Caco-2 (cell line): ENCODE data around the gene C4orf51. TPM values are rescaled to one million over a fixed set of nuclear protein-coding genes. Genes with fewer than 3 reads are reported as not detected.

Source experiments
- BruUV-seq: library from RNA; stranded (reverse); fragments of 400-500 nt; replicated peaks from 2 replicates; lab custom pipeline; 2021; lab: Mats Ljungman, UMichigan
- CTCF ChIA-PET: fragments of 300-600 bp; sonication (Branson Sonifier 250); formaldehyde crosslinking; loops from one replicate; lab custom pipeline; 2022; ENCODE audit warnings: antibody characterized with exemption; lab: Charles Lee
- POLR2A ChIA-PET: fragments of 300-600 bp; sonication (Branson Sonifier 250); formaldehyde crosslinking; loops from one replicate; lab custom pipeline; 2022; ENCODE audit warnings: antibody characterized with exemption; lab: Charles Lee
- DNase-seq, 2 experiments: peaks; one replicate each; pipeline versions ENCODE4 v3.0.0 to v3.0.0-alpha.2; 2020 to 2022
- H3K27me3 ChIP-seq: replicated peaks from 2 replicates; pipeline ENCODE4 v1.6.0; 2011; ENCODE audit warnings: low read length; ENCODE audit not compliant: control insufficient read depth, insufficient read depth
- H3K36me3 ChIP-seq: 2 replicates; pipeline ENCODE4 v1.5.1; 2011; ENCODE audit warnings: low read length; ENCODE audit not compliant: control insufficient read depth, insufficient read depth
- H3K4me1 ChIP-seq: fragments of 250-450 bp; sonication (Bioruptor Pico); 2 replicates; pipeline ENCODE4 v1.5.1; 2020; ENCODE audit warnings: mild to moderate bottlenecking
- H3K4me3 ChIP-seq: 2 replicates; pipeline ENCODE4 v1.5.1; 2011; ENCODE audit warnings: low read depth, mild to moderate bottlenecking, control low read depth, low read length
- H3K9me3 ChIP-seq: fragments of 250-450 bp; sonication (Bioruptor Pico); 2 replicates; pipeline ENCODE4 v1.5.1; 2020; ENCODE audit warnings: mild to moderate bottlenecking, moderate library complexity
- H3K27ac Mint-ChIP-seq: one replicate; pipeline ENCODE4 v1.8.0; 2022; ENCODE audit warnings: mixed read lengths; ENCODE audit not compliant: unreplicated experiment
- H3K27me3 Mint-ChIP-seq: one replicate; pipeline ENCODE4 v1.8.0; 2022; ENCODE audit warnings: mixed read lengths; ENCODE audit not compliant: insufficient read depth, unreplicated experiment
- H3K36me3 Mint-ChIP-seq: one replicate; pipeline ENCODE4 v1.8.0; 2022; ENCODE audit warnings: mild to moderate bottlenecking, mixed read lengths; ENCODE audit not compliant: insufficient read depth, unreplicated experiment
- H3K4me1 Mint-ChIP-seq: one replicate; pipeline ENCODE4 v1.8.0; 2022; ENCODE audit warnings: low read depth, mixed read lengths; ENCODE audit not compliant: unreplicated experiment
- H3K4me3 Mint-ChIP-seq: one replicate; pipeline ENCODE4 v1.8.0; 2022; ENCODE audit warnings: mild to moderate bottlenecking, moderate library complexity, mixed read lengths; ENCODE audit not compliant: unreplicated experiment
- H3K9me3 Mint-ChIP-seq: one replicate; pipeline ENCODE4 v1.8.0; 2022; ENCODE audit warnings: mixed read lengths; ENCODE audit not compliant: unreplicated experiment
- CTCF ChIP-seq, 2 experiments: fragments of 200-600 bp in 1 of 2; IDR thresholded peaks; 1 replicate in 1 of 2; 2 replicates in 1 of 2; pipeline versions ENCODE4 v1.5.1 to v1.8.0; 2011 to 2022; ENCODE audit warnings: antibody characterized with exemption in 1 of 2, control low read depth in 1 of 2, inconsistent platforms in 1 of 2, low read depth in 1 of 2, low read length in 1 of 2, mild to moderate bottlenecking in 1 of 2, moderate library complexity in 1 of 2; ENCODE audit not compliant: insufficient read depth in 1 of 2, severe bottlenecking in 1 of 2, unreplicated experiment in 1 of 2
- intact Hi-C: fragments of 100-400 bp; cut with micrococcal nuclease; formaldehyde crosslinking; loops from one replicate; pipeline ENCODE4 v1.10.0; 2022; ENCODE audit not compliant: unreplicated experiment
- total RNA-seq: library from RNA; stranded (reverse); gene quantifications from 2 replicates; pipeline ENCODE4 v1.2.3, GENCODE V29; 2022

Gene C4orf51
- total RNA-seq, 1 experiment from 2014 or later = not detected

- Histone ChIP-seq H3K36me3 (no peaks in the 10 kb centered on the region), H3K27me3 (no peaks in the 10 kb centered on the region), H3K9me3 (no peaks in the 10 kb centered on the region), H3K4me3 (no peak overlapping the region), H3K4me1 (no peaks in the 10 kb centered on the region)
- no peak overlapping the region for H3K27ac Mint-ChIP-seq
- intact Hi-C loops = no loop called here
- H3K4me3 Mint-ChIP-seq = no peak overlapping the region
- CTCF ChIA-PET = no interaction called here
- H3K9me3 Mint-ChIP-seq = no peaks in the 10 kb centered on the region
- TF ChIP-seq CTCF (IDR thresholded peaks at IDR 0.05; ENCODE audit: insufficient read depth in 1 of 2, low read depth in 1 of 2, low read length in 1 of 2, severe bottlenecking in 1 of 2, unreplicated experiment in 1 of 2) = no peak
- H3K27me3 Mint-ChIP-seq = no peaks in the 10 kb centered on the region
- no TSS peak for BruUV-seq
- H3K4me1 Mint-ChIP-seq = no peaks in the 10 kb centered on the region
- no peak for DNase-seq
- POLR2A ChIA-PET = no interaction called here
- no peaks in the 10 kb centered on the region for H3K36me3 Mint-ChIP-seq
Measured at GRCh38 chr4:145656156-145656555, 23.8 kb upstream of the C4orf51 start.

GRCh38 chr4:145660064-145660463 lies 19.9 kb upstream of the C4orf51 start:
- Mint-ChIP-seq H3K4me3 (no peak overlapping the region), H3K27ac (no peak overlapping the region), H3K27me3 (no peaks in the 10 kb centered on the region), H3K36me3 (no peaks in the 10 kb centered on the region), H3K4me1 (no peaks in the 10 kb centered on the region), H3K9me3 (no peaks in the 10 kb centered on the region)
- POLR2A ChIA-PET = no interaction called here
- BruUV-seq = no TSS peak
- Histone ChIP-seq H3K4me3 (no peak overlapping the region), H3K27me3 (no peaks in the 10 kb centered on the region), H3K36me3 (no peaks in the 10 kb centered on the region), H3K9me3 (no peaks in the 10 kb centered on the region), H3K4me1 (no peaks in the 10 kb centered on the region)
- intact Hi-C loops = no loop called here
- TF ChIP-seq CTCF (IDR thresholded peaks at IDR 0.05; ENCODE audit: insufficient read depth in 1 of 2, low read depth in 1 of 2, low read length in 1 of 2, severe bottlenecking in 1 of 2, unreplicated experiment in 1 of 2) = no peak
- CTCF ChIA-PET = no interaction called here
- no peak for DNase-seq

- ChIA-PET POLR2A (no interaction called here), CTCF (no interaction called here)
- DNase-seq = no peak
- no peaks in the 10 kb centered on the region for H3K4me1 ChIP-seq
- no peak overlapping the region for H3K27ac Mint-ChIP-seq
- BruUV-seq = no TSS peak
- TF ChIP-seq CTCF (IDR thresholded peaks at IDR 0.05; ENCODE audit: insufficient read depth in 1 of 2, low read depth in 1 of 2, low read length in 1 of 2, severe bottlenecking in 1 of 2, unreplicated experiment in 1 of 2) = no peak
- H3K9me3 Mint-ChIP-seq = no peaks in the 10 kb centered on the region
- H3K4me3 Mint-ChIP-seq = no peak overlapping the region
- H3K27me3 Mint-ChIP-seq = peaks cover 3% of the 10 kb centered on the region
- H3K4me3 ChIP-seq = no peak overlapping the region
- H3K36me3 Mint-ChIP-seq = no peaks in the 10 kb centered on the region
- H3K36me3 ChIP-seq = no peaks in the 10 kb centered on the region
- H3K27me3 ChIP-seq = no peaks in the 10 kb centered on the region
- intact Hi-C loops = no loop called here
- no peaks in the 10 kb centered on the region for H3K4me1 Mint-ChIP-seq
- H3K9me3 ChIP-seq = no peaks in the 10 kb centered on the region
Measured at GRCh38 chr4:145663194-145663593, 16.8 kb upstream of the C4orf51 start.
